SK-N-SH treated with all-trans-retinoic acid at 6 μM for 48 hours (cell line): Measurements from ENCODE around the gene PRR35.

Source experiments
- ATAC-seq: fragments of 200-7000 bp; cut with Tn5 transposase; 3 replicates; pipeline ENCODE4 v1.9.1; 2020; ENCODE audit warnings: mild to moderate bottlenecking, moderate library complexity
- ARNTL ChIP-seq: fragments of 450-650 bp; formaldehyde crosslinking; IDR thresholded peaks from 2 replicates; pipeline ENCODE4 v1.5.0; 2020; ENCODE audit warnings: low read depth, mild to moderate bottlenecking, moderate library complexity, borderline replicate concordance
- BACH2 ChIP-seq: fragments of 250-450 bp; sonication (Bioruptor Pico); IDR thresholded peaks from 2 replicates; pipeline ENCODE4 v1.9.0; 2021; ENCODE audit warnings: mild to moderate bottlenecking, borderline replicate concordance
- CREB5 ChIP-seq: fragments of 250-450 bp; sonication (Bioruptor Pico); IDR thresholded peaks from 2 replicates; pipeline ENCODE4 v1.5.1; 2020; ENCODE audit warnings: low read depth, mild to moderate bottlenecking, moderate library complexity
- CSDC2 ChIP-seq: fragments of 250-450 bp; sonication (Bioruptor Pico); IDR thresholded peaks from 2 replicates; pipeline ENCODE4 v1.5.0; 2020; ENCODE audit warnings: mild to moderate bottlenecking, moderate library complexity
- ESRRG ChIP-seq: fragments of 250-450 bp; sonication (Bioruptor Pico); IDR thresholded peaks from 2 replicates; pipeline ENCODE4 v1.6.1; 2021; ENCODE audit warnings: mild to moderate bottlenecking
- GLIS3 ChIP-seq: fragments of 250-450 bp; sonication (Bioruptor Pico); IDR thresholded peaks from 2 replicates; pipeline ENCODE4 v1.5.0; 2020; ENCODE audit warnings: mild to moderate bottlenecking, moderate library complexity
- ISL1 ChIP-seq: fragments of 250-450 bp; sonication (Bioruptor Pico); IDR thresholded peaks from 2 replicates; pipeline ENCODE4 v2.1.2; 2022; ENCODE audit warnings: mild to moderate bottlenecking, moderate library complexity
- OSR1 ChIP-seq: fragments of 250-450 bp; sonication (Bioruptor Pico); IDR thresholded peaks from 2 replicates; pipeline ENCODE4 v1.8.0; 2022; ENCODE audit warnings: moderate library complexity, mild to moderate bottlenecking, inconsistent platforms
- POU6F1 ChIP-seq: fragments of 250-450 bp; sonication (Bioruptor Pico); IDR thresholded peaks from 2 replicates; pipeline ENCODE4 v1.8.0; 2021; ENCODE audit warnings: low read depth, mild to moderate bottlenecking, moderate library complexity, borderline replicate concordance
- PPARA ChIP-seq: fragments of 250-450 bp; sonication (Bioruptor Pico); IDR thresholded peaks from 2 replicates; pipeline ENCODE4 v1.5.0; 2020; ENCODE audit warnings: mild to moderate bottlenecking, borderline replicate concordance
- RARB ChIP-seq: fragments of 250-450 bp; sonication (Bioruptor Pico); IDR thresholded peaks from 2 replicates; pipeline ENCODE4 v1.8.0; 2021; ENCODE audit warnings: mild to moderate bottlenecking, moderate library complexity
- SNAI2 ChIP-seq: fragments of 250-450 bp; sonication (Bioruptor Pico); IDR thresholded peaks from 2 replicates; pipeline ENCODE4 v1.5.0; 2020; ENCODE audit warnings: mild to moderate bottlenecking, moderate library complexity
- TCF4 ChIP-seq: fragments of 250-450 bp; sonication (Bioruptor Pico); IDR thresholded peaks from 2 replicates; pipeline ENCODE4 v1.8.0; 2021; ENCODE audit warnings: mild to moderate bottlenecking, moderate library complexity, borderline replicate concordance
- TOX ChIP-seq: fragments of 250-450 bp; sonication (Bioruptor Pico); IDR thresholded peaks from 2 replicates; pipeline ENCODE4 v1.8.0; 2021; ENCODE audit warnings: mild to moderate bottlenecking, moderate library complexity, borderline replicate concordance
- ZC3H10 ChIP-seq: fragments of 250-450 bp; sonication (Bioruptor Pico); IDR thresholded peaks from 2 replicates; pipeline ENCODE4 v1.5.1; 2021; ENCODE audit warnings: mild to moderate bottlenecking, moderate library complexity
- ZFP3 ChIP-seq: fragments of 250-450 bp; sonication (Bioruptor Pico); IDR thresholded peaks from 2 replicates; pipeline ENCODE4 v1.5.0; 2020; ENCODE audit warnings: mild to moderate bottlenecking, moderate library complexity
- ZFP30 ChIP-seq: fragments of 450-650 bp; formaldehyde crosslinking; IDR thresholded peaks from 2 replicates; pipeline ENCODE4 v1.5.0; 2022; ENCODE audit warnings: mild to moderate bottlenecking, moderate library complexity
- ZNF70 ChIP-seq: fragments of 450-650 bp; formaldehyde crosslinking; IDR thresholded peaks from 2 replicates; pipeline ENCODE4 v1.5.0; 2020; ENCODE audit warnings: mild to moderate bottlenecking, moderate library complexity
- ZNF8 ChIP-seq: fragments of 450-650 bp; formaldehyde crosslinking; IDR thresholded peaks from 2 replicates; pipeline ENCODE4 v1.5.0; 2020; ENCODE audit warnings: mild to moderate bottlenecking, moderate library complexity
- TF ChIP-seq, protein P1 (sequence below): fragments of 250-450 bp; sonication (Bioruptor Pico); IDR thresholded peaks from 2 replicates; pipeline ENCODE4 v1.5.1; 2021; ENCODE audit warnings: mild to moderate bottlenecking, moderate library complexity
- TF ChIP-seq, protein P2 (sequence below): fragments of 250-450 bp; sonication (Bioruptor Pico); IDR thresholded peaks from 2 replicates; pipeline ENCODE4 v1.8.0; 2020; ENCODE audit warnings: mild to moderate bottlenecking, moderate library complexity, borderline replicate concordance

Gene PRR35

GRCh38 chr16:600781-601180, 40.6 kb downstream of the PRR35 start:
- TF ChIP-seq ZFP3 (CRISPR knock-in tag) (no peak), CSDC2 (CRISPR knock-in tag) (no peak), ZNF70 (no peak), POU6F1 (CRISPR knock-in tag) (no peak), CREB5 (no peak), OSR1 (no peak), ZFP30 (CRISPR knock-in tag) (no peak), TCF4 (CRISPR knock-in tag) (no peak), TOX (CRISPR knock-in tag) (no peak), ZC3H10 (CRISPR knock-in tag) (no peak)
- TF ChIP-seq, protein P1, sequence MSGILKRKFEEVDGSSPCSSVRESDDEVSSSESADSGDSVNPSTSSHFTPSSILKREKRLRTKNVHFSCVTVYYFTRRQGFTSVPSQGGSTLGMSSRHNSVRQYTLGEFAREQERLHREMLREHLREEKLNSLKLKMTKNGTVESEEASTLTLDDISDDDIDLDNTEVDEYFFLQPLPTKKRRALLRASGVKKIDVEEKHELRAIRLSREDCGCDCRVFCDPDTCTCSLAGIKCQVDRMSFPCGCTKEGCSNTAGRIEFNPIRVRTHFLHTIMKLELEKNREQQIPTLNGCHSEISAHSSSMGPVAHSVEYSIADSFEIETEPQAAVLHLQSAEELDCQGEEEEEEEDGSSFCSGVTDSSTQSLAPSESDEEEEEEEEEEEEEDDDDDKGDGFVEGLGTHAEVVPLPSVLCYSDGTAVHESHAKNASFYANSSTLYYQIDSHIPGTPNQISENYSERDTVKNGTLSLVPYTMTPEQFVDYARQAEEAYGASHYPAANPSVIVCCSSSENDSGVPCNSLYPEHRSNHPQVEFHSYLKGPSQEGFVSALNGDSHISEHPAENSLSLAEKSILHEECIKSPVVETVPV (CRISPR knock-in tag): no peak
- ATAC-seq: peak; percentile 67

DNA sequence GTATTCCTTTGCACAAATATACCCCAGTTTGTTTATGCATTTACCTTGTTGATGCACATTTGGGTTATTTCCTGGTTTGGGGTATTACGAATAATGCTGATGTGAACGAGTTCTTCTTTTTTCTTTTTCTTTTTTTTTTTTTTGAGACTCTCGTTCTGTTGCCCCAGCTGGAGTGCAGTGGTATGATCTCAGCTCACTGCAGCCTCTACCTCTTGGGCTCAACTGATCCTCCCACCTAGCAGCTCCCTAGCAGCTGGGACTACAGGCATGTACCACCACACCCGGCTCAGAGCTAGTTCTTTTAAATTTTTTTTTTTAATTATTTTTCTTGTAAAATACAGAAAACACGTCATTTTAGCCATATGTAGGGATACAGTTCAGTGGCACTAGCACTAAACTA, 43.7 kb downstream of the PRR35 start:
- ATAC-seq: no peak
- TF ChIP-seq RARB (no peak), POU6F1 (CRISPR knock-in tag) (no peak), TCF4 (CRISPR knock-in tag) (no peak), BACH2 (CRISPR knock-in tag) (no peak), GLIS3 (CRISPR knock-in tag) (no peak), OSR1 (no peak), ZNF8 (CRISPR knock-in tag) (no peak)

- no peak for ATAC-seq
- no peak for TF ChIP-seq ESRRG (CRISPR knock-in tag)
- TF ChIP-seq OSR1: no peak
- no peak for TF ChIP-seq TCF4 (CRISPR knock-in tag)
- no peak for TF ChIP-seq ZNF70
- no peak for TF ChIP-seq ARNTL (CRISPR knock-in tag)
- no peak for TF ChIP-seq CSDC2 (CRISPR knock-in tag)
- no peak for TF ChIP-seq RARB
- TF ChIP-seq POU6F1 (CRISPR knock-in tag): no peak
- no peak for TF ChIP-seq ZFP3 (CRISPR knock-in tag)
These were observed 46.6 kb downstream of the PRR35 start for GRCh38 chr16:606656-607307.

GRCh38 chr16:608019-608418, 47.8 kb downstream of the PRR35 start:
- TF ChIP-seq ISL1 (CRISPR knock-in tag) (no peak), SNAI2 (CRISPR knock-in tag) (no peak), ZNF8 (CRISPR knock-in tag) (no peak), PPARA (CRISPR knock-in tag) (no peak), ZFP3 (CRISPR knock-in tag) (no peak), ZC3H10 (CRISPR knock-in tag) (no peak), CREB5 (no peak), GLIS3 (CRISPR knock-in tag) (no peak), POU6F1 (CRISPR knock-in tag) (no peak), TCF4 (CRISPR knock-in tag) (no peak), ZFP30 (CRISPR knock-in tag) (no peak), ZNF70 (no peak)
- TF ChIP-seq, protein P2, sequence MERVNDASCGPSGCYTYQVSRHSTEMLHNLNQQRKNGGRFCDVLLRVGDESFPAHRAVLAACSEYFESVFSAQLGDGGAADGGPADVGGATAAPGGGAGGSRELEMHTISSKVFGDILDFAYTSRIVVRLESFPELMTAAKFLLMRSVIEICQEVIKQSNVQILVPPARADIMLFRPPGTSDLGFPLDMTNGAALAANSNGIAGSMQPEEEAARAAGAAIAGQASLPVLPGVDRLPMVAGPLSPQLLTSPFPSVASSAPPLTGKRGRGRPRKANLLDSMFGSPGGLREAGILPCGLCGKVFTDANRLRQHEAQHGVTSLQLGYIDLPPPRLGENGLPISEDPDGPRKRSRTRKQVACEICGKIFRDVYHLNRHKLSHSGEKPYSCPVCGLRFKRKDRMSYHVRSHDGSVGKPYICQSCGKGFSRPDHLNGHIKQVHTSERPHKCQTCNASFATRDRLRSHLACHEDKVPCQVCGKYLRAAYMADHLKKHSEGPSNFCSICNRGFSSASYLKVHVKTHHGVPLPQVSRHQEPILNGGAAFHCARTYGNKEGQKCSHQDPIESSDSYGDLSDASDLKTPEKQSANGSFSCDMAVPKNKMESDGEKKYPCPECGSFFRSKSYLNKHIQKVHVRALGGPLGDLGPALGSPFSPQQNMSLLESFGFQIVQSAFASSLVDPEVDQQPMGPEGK (CRISPR knock-in tag): no peak
- ATAC-seq: no peak
